Measurements from ENCODE around the gene CHPF.

DNA sequence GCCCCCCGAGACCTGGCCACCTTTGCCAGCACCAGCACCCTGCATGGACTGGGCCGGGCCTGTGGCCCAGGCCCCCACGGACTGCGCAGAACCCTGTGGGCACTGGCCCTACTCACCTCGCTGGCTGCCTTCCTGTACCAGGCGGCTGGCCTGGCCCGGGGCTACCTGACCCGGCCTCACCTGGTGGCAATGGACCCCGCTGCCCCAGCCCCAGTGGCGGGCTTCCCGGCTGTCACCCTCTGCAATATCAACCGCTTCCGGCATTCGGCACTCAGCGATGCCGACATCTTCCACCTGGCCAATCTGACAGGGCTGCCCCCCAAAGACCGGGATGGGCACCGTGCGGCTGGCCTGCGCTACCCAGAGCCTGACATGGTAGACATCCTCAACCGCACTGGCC, 28.8 kb downstream of the CHPF start:
- TF ChIP-seq, protein P1, sequence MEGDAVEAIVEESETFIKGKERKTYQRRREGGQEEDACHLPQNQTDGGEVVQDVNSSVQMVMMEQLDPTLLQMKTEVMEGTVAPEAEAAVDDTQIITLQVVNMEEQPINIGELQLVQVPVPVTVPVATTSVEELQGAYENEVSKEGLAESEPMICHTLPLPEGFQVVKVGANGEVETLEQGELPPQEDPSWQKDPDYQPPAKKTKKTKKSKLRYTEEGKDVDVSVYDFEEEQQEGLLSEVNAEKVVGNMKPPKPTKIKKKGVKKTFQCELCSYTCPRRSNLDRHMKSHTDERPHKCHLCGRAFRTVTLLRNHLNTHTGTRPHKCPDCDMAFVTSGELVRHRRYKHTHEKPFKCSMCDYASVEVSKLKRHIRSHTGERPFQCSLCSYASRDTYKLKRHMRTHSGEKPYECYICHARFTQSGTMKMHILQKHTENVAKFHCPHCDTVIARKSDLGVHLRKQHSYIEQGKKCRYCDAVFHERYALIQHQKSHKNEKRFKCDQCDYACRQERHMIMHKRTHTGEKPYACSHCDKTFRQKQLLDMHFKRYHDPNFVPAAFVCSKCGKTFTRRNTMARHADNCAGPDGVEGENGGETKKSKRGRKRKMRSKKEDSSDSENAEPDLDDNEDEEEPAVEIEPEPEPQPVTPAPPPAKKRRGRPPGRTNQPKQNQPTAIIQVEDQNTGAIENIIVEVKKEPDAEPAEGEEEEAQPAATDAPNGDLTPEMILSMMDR (IDR thresholded peaks at IDR 0.05 in 2 of 3, conservative IDR thresholded peaks at IDR 0.05 in 1 of 3; ENCODE audit: borderline replicate concordance in 1 of 3, insufficient read depth in 1 of 3, low read depth in 2 of 3, low read length in 2 of 3), result no peak
- TF ChIP-seq POLR2A (IDR thresholded peaks at IDR 0.05; ENCODE audit: borderline replicate concordance, extremely low read depth, insufficient read depth, insufficient read length), result no peak
- TF ChIP-seq POLR2AphosphoS5 (IDR thresholded peaks at IDR 0.05; ENCODE audit: low read depth, low read length), result no peak
- no peak for TF ChIP-seq CEBPB (IDR thresholded peaks at IDR 0.05; ENCODE audit: low read depth)
- no peak for TF ChIP-seq EZH2phosphoT487 (IDR thresholded peaks at IDR 0.05; ENCODE audit: borderline replicate concordance)
- no peak for TF ChIP-seq ZNF274 (IDR thresholded peaks at IDR 0.05; ENCODE audit: low read depth, low read length)
- TF ChIP-seq SP1 (IDR thresholded peaks at IDR 0.05; ENCODE audit: low read depth), result no peak
- no peak for TF ChIP-seq ELF1 (IDR thresholded peaks at IDR 0.05; ENCODE audit: borderline replicate concordance, low read depth)
- TF ChIP-seq YY1 (IDR thresholded peaks at IDR 0.05; ENCODE audit: extremely low read depth, insufficient replicate concordance, low read depth, low read length), result no peak

Data from HCT116 (cell line).